ENCODE data around the gene OGN.

The OGN gene

DNA sequence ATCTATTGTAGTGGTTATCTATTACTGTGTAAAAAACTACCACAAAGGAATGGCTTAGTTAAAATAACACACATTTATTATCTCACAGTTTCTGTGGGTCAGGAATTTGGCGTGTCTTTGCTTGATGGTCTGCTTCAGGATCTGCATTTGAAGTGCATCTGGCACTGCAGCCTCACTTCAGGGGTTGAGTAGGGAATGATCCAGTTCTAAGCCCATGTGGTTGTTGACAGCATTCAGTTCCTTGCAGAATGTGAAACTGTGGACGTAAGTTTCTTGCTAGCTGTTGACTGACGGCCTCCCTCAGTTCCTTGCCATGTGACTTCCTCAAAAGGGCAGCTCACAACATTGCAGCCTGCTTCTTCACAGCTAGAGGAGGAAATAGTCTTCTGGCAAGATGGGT is 2.1 kb upstream of the OGN start:
- DNase-seq (ENCODE audit: extremely low read depth in 1 of 2, low read depth in 1 of 2) = no peak

GRCh38 chr9:92405818-92406217 is 1.4 kb upstream of the OGN start:
- no peak for DNase-seq (ENCODE audit: extremely low read depth in 1 of 2, low read depth in 1 of 2)

DNA sequence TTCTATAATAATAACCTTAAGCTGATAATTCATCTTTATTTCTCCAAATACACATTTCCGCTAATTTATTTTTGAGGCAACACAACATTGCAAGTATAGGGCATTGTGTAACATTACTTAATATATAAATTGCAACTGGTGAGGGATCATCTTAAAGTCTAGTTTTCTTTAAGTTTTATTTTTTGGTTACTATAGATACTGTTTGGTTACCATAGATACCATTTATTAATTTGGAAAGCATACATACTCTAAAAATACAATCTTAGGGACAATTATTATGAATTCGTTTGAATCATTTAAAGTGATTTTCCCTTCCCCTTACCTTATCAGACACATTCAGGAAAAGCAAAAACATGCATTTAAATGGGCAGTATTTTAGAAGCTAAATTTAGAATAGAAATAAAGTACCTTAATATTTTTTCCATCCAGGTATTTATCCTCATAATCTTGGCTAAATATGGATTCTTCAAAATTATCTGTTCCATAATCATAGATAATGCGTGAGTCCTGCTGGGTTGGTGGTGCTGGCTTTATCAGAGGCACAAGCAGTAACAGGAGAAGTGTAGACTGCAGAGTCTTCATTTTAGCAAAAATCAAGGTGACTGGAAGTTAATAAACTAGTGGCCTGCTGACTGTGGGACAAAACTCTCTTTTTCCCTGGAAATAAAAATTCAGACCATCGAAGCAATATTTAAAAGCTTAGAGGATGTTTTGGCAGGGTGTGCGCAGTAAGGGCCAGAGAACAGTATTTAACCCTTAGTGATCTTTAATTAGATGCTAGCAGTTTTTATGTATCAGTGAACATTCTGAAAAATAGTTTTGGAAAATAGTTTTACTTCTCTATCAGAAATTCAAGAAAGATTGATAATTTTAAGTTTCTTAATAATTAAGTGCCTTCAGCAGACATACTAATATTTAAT is 1.3 kb downstream of the OGN start:
- no peak for DNase-seq (ENCODE audit: extremely low read depth in 1 of 2, low read depth in 1 of 2)

DNA sequence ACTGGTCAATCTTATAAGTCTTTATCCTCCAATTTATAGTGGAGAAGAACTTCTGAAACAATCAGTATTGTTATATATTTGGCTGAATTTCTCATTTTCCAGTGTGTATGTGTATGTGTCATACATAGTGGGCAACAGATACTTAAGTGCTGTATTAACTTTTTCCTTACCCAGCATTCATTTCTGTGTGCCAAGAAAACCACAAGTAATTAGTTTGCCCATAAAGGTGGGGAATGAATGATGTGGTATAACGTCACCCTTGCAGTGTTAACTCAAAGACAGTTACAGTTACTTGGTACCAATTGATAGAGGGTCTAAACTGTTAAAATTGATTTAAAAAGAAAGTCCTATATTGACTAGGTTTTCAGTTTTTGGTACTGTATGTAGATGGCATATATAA is 2.0 kb downstream of the OGN start:
- no peak for DNase-seq (ENCODE audit: extremely low read depth in 1 of 2, low read depth in 1 of 2)

DNA sequence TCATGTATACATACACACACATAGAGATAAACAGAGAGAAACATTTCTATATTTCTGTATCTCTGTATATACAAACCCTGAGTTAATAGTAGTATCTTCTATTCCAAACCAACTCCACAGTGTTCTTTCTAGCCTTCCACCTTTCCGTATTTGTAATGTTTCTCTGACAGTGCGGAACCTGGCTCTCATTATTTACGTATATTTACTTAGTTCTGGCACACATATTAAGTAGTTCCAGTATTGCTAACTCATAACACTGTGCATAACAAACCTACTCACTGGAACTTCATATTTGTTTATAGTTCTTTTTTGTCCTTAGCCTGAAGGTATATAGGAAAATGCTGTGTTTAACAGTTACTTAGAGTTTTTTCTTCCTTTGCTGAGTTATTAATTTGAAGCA is 6.5 kb downstream of the OGN start:
- DNase-seq (ENCODE audit: extremely low read depth in 1 of 2, low read depth in 1 of 2) = no peak

- no peak for DNase-seq (ENCODE audit: extremely low read depth in 1 of 2, low read depth in 1 of 2)
These were observed 8.8 kb downstream of the OGN start for GRCh38 chr9:92395617-92396016.

GRCh38 chr9:92393686-92394085 is 10.7 kb downstream of the OGN start:
- no peak for DNase-seq (ENCODE audit: extremely low read depth in 1 of 2, low read depth in 1 of 2)

- DNase-seq (ENCODE audit: extremely low read depth in 1 of 2, low read depth in 1 of 2) = no peak
These were observed 11.7 kb downstream of the OGN start for GRCh38 chr9:92392690-92393089.

- DNase-seq (ENCODE audit: extremely low read depth in 1 of 2, low read depth in 1 of 2) = no peak
These were observed 18.4 kb downstream of the OGN start for GRCh38 chr9:92385953-92386352.

DNA sequence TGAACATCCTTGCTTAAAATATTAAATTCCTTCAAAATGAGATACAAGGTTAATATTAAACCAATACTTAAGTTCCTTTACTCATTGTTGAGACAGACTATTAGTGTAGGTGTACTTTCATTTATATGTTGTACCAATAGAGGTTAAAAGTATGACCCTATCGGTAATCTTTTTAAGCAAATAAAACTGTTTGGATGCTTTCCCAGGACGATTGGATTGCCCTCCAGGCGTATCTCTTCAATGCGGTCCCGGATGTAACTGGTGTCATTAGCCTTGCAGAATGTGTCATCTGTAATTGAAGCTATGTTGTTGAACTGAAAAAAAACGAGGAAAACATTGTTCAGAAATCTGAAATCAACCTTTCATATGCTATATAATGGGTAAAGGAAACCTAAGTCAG is 18.9 kb downstream of the OGN start:
- no peak for DNase-seq (ENCODE audit: extremely low read depth in 1 of 2, low read depth in 1 of 2)

- no peak for DNase-seq (ENCODE audit: extremely low read depth in 1 of 2, low read depth in 1 of 2)
These were observed 19.4 kb downstream of the OGN start for GRCh38 chr9:92385001-92385400.

GRCh38 chr9:92384375-92384774 is 20.0 kb downstream of the OGN start:
- no peak for DNase-seq (ENCODE audit: extremely low read depth in 1 of 2, low read depth in 1 of 2)

- DNase-seq (ENCODE audit: extremely low read depth in 1 of 2, low read depth in 1 of 2) = no peak
These were observed 22.6 kb downstream of the OGN start for GRCh38 chr9:92381775-92382174.

DNA sequence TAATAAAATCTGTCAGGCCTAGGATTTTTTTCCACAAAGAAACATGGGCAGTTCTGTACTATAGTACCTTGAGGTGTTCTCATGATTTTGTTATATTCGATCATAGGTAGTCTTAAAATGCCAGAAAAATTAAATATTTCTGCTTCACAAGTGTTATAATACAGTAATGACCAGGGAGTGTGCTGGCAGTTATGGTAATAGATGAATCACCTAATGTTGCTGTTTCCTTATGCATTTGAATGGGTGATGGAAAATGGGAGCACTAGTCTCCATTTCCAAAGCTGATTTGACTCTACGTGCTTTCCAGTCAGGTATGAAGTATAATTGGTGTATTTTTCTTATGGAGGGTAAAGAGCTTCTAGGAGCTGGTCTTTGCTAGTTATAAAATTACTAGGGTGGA is 23.8 kb downstream of the OGN start:
- DNase-seq (ENCODE audit: extremely low read depth in 1 of 2, low read depth in 1 of 2) = no peak

GRCh38 chr9:92378865-92379560 is 25.4 kb downstream of the OGN start:
- DNase-seq (ENCODE audit: extremely low read depth in 1 of 2, low read depth in 1 of 2) = no peak

GRCh38 chr9:92377876-92378275 is 26.5 kb downstream of the OGN start:
- DNase-seq (ENCODE audit: extremely low read depth in 1 of 2, low read depth in 1 of 2) = no peak

DNA sequence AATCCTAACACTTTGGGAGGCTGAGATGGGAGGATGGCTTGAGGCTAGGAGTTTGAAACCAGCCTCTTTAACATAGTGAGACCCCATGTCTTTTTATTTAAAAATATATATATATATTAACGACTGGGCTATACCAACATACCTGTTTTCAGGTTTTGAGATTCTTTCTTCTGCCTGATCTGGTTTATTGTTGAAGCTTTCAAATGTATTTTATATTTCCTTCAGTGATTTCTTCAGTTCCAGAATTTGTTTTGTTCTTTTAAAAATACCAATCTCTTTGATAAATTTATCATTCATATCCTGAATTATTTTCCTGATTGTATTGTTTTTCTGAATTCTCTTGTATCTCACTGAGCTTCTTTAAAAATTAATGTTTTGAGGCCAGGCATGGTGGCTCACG is 31.2 kb downstream of the OGN start:
- no peak for DNase-seq (ENCODE audit: extremely low read depth in 1 of 2, low read depth in 1 of 2)

- DNase-seq (ENCODE audit: extremely low read depth in 1 of 2, low read depth in 1 of 2) = no peak
These were observed 35.3 kb downstream of the OGN start for GRCh38 chr9:92369075-92369474.

DNA sequence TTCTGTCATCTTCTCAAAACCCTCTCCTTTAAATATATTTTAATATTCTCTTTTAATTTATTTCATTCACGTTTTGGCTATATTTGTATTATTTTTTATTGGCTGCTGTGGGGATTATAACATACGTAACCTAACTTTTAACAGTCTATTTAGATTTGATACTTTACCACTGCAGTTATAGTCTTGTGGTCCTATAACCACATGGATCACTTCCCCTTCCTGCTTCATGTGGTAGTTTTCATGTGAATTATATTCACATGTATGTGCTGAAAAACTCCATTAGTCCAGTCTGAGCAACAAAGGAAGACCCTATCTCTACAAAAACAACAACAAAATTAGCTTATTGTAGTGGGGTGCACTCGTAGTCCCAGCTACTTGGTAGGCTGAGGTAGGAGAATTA is 44.3 kb downstream of the OGN start:
- DNase-seq (ENCODE audit: extremely low read depth in 1 of 2, low read depth in 1 of 2) = no peak

GRCh38 chr9:92359394-92359995 is 44.9 kb downstream of the OGN start:
- no peak for DNase-seq (ENCODE audit: extremely low read depth in 1 of 2, low read depth in 1 of 2)

GRCh38 chr9:92353051-92353450 is 51.3 kb downstream of the OGN start:
- DNase-seq (ENCODE audit: extremely low read depth in 1 of 2, low read depth in 1 of 2) = no peak

- no peak for DNase-seq (ENCODE audit: extremely low read depth in 1 of 2, low read depth in 1 of 2)
These were observed 53.6 kb downstream of the OGN start for GRCh38 chr9:92350740-92351133.
